Upper lobe of left lung (tissue), 4 donors: ENCODE measurements around the gene ZDHHC14.

Source experiments
- CTCF ChIP-seq, 6 experiments: fragments of 450-650 bp in 4 of 6; fragments of 200-600 bp in 2 of 6; sonication (generic) in 2 of 6; IDR thresholded peaks; one replicate each; pipeline ENCODE4 v1.5.1; 2016 to 2019; ENCODE audit warnings: antibody characterized with exemption in 6 of 6
- EP300 ChIP-seq, 4 donors: sonication (generic); formaldehyde crosslinking; IDR thresholded peaks; one replicate each; pipeline ENCODE4 v1.5.1; 2017; ENCODE audit warnings: antibody characterized with exemption in 4 of 4, control low read depth in 2 of 4
- POLR2A ChIP-seq, 4 donors: fragments of 450-650 bp; IDR thresholded peaks; one replicate each; pipeline ENCODE4 v1.5.1; 2016 to 2017; ENCODE audit warnings: antibody characterized with exemption in 4 of 4, mild to moderate bottlenecking in 2 of 4
- POLR2AphosphoS5 ChIP-seq, 2 donors: sonication (generic); formaldehyde crosslinking; IDR thresholded peaks; one replicate each; pipeline ENCODE4 v1.5.1; 2017; ENCODE audit warnings: antibody characterized with exemption in 2 of 2

DNA sequence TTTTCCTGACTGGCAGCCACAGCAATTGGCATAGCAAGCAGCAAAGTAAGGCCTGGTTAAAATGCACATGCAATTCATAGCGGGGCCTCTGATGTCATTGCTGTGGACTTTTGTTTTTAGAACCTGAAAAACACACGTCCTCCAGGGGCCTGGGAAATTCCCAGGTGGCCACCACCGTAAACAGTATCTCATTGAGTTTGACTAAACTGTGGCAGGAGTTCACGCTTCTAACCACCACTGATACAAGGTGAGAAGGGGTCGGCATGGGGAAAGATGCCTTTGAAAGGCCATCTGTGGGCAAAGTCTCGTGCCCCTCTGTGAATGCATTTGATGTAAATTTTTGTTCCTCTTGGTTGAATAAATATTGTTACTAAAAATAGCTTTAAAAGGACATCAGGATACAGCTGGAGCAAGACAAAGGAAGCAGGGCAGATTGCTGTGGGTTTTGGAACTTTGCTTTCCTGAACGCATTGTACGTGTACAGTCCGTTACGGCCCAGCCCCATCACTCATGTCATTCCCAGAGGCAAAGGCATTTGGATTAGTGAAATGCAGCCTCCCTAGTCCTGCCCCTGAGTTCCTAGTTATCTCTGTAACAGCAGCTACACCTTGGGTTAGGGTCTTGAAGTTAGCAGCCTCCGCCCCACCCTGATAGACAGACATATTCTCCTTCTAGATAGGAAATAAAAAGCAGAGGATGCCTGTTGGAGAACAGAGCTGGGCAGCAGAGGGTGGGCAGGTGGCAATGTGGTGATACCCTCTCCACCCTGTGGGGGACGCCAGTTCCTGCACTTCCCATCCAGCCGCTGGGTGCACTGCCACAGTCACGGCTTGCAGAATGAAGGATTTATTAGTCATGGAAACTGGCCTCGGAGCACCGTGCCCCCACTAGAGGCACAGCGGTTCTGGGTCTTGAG, 80.3 kb downstream of the ZDHHC14 start:
- TF ChIP-seq POLR2A (IDR thresholded peaks at IDR 0.05) (no peak), CTCF (IDR thresholded peaks at IDR 0.05) (peak in 3 of 6 experiments; percentile 13 to 42 (median 37)), EP300 (IDR thresholded peaks at IDR 0.05) (peak in 2 of 4 donors; percentile 50 to 76), POLR2AphosphoS5 (IDR thresholded peaks at IDR 0.05) (no peak)
